NCI-H524 treated with DMSO at 0.1 percent for 48 hours (cell line): ENCODE data around the gene NMT2.
A peak's percentile ranks its signal among the peaks of the same experiment; 100 is the strongest.

Source experiments
- DNase-seq: peaks from one replicate; lab custom pipeline; 2025; lab: John Stamatoyannopoulos, UW

Gene NMT2

GRCh38 chr10:15181576-15182156 is 13.2 kb upstream of the NMT2 start:
- no peak for DNase-seq

GRCh38 chr10:15180736-15181135 is 12.2 kb upstream of the NMT2 start:
- no peak for DNase-seq

- no peak for DNase-seq
These were observed 7.8 kb upstream of the NMT2 start for GRCh38 chr10:15176269-15176668.

GRCh38 chr10:15175587-15175986 is 7.1 kb upstream of the NMT2 start:
- no peak for DNase-seq

- no peak for DNase-seq
These were observed 3.9 kb upstream of the NMT2 start for GRCh38 chr10:15172306-15172840.

- no peak for DNase-seq
These were observed 1.3 kb upstream of the NMT2 start for GRCh38 chr10:15169555-15170401.

GRCh38 chr10:15168786-15169554 is 477 bp upstream of the NMT2 start:
- DNase-seq: no peak

GRCh38 chr10:15167411-15168290 is 842 bp downstream of the NMT2 start:
- no peak for DNase-seq

- no peak for DNase-seq
These were observed 2.2 kb downstream of the NMT2 start for GRCh38 chr10:15166325-15166724.

- DNase-seq: no peak
These were observed 5.2 kb downstream of the NMT2 start for GRCh38 chr10:15163253-15163828.

GRCh38 chr10:15158972-15159371 is 9.5 kb downstream of the NMT2 start:
- peak; percentile 44 for DNase-seq

GRCh38 chr10:15158448-15158847 is 10.0 kb downstream of the NMT2 start:
- DNase-seq: no peak

- no peak for DNase-seq
These were observed 12.4 kb downstream of the NMT2 start for GRCh38 chr10:15155978-15156656.

GRCh38 chr10:15152556-15152955 is 15.9 kb downstream of the NMT2 start:
- no peak for DNase-seq

- DNase-seq: no peak
These were observed 17.9 kb downstream of the NMT2 start for GRCh38 chr10:15150563-15150962.

GRCh38 chr10:15149042-15149771 is 19.3 kb downstream of the NMT2 start:
- no peak for DNase-seq

GRCh38 chr10:15147594-15148392 is 20.7 kb downstream of the NMT2 start:
- no peak for DNase-seq

GRCh38 chr10:15146366-15146765 is 22.1 kb downstream of the NMT2 start:
- no peak for DNase-seq

- no peak for DNase-seq
These were observed 23.7 kb downstream of the NMT2 start for GRCh38 chr10:15144788-15145187.
